HepG2 (cell line): ENCODE data around the gene SLAMF6. TPM values are rescaled to one million over a fixed set of nuclear protein-coding genes. Genes with fewer than 3 reads are reported as not detected.

Experiments
- ATAC-seq: fragments of 200-7000 bp; cut with Tn5 transposase; 3 replicates; pipeline ENCODE4 v1.9.1; 2020; ENCODE audit warnings: mild to moderate bottlenecking, moderate library complexity
- BruUV-seq: library from RNA; stranded (reverse); fragments of 400-500 nt; replicated peaks from 2 replicates; lab custom pipeline; 2021; lab: Mats Ljungman, UMichigan
- CTCF ChIA-PET: fragments of 300-600 bp; formaldehyde crosslinking; extraction: SDS; loops from one replicate; lab custom pipeline; 2021; ENCODE audit warnings: low total read pairs, inconsistent platforms, low intra/inter-chr PET ratio; lab: Yijun Ruan, JAX
- POLR2A ChIA-PET: fragments of 350-600 bp; sonication (Branson Sonifier 250); formaldehyde crosslinking; loops from one replicate; lab custom pipeline; 2020; ENCODE audit warnings: antibody characterized with exemption, inconsistent platforms; lab: Yijun Ruan, JAX
- DNase-seq: peaks from one replicate; pipeline ENCODE4 v3.0.0-alpha.2; 2015; ENCODE audit warnings: low spot score
- FAIRE-seq: peaks from 3 replicates; lab custom pipeline; 2011; peaks lifted over from hg19 to GRCh38; lab: Jason Lieb, UNC
- H2AFZ ChIP-seq: one replicate; pipeline ENCODE4 v1.6.1; 2011; ENCODE audit warnings: low read length, inconsistent platforms
- H3K27ac ChIP-seq: fragments of 300-600 bp; 3 replicates; pipeline ENCODE4 v1.8.0; 2011; ENCODE audit warnings: mixed run types, mild to moderate bottlenecking, mixed read lengths, low read length, inconsistent platforms; ENCODE audit not compliant: insufficient read depth; ENCODE audit errors: extremely low read length
- H3K27me3 ChIP-seq, 2 experiments: fragments of 200-600 bp in 1 of 2; 2 replicates in 1 of 2; 3 replicates in 1 of 2; pipeline versions ENCODE4 v1.6.0 to v1.8.0; 2011; ENCODE audit warnings: low read length in 2 of 2, mild to moderate bottlenecking in 2 of 2, moderate library complexity in 2 of 2, inconsistent platforms in 1 of 2; ENCODE audit not compliant: insufficient read depth in 2 of 2, control insufficient read depth in 1 of 2
- H3K36me3 ChIP-seq, 2 experiments: fragments of 200-600 bp in 1 of 2; replicated peaks in 1 of 2; 2 replicates in 1 of 2; 3 replicates in 1 of 2; pipeline versions ENCODE4 v1.5.1 to v1.8.0; 2011; ENCODE audit warnings: low read length in 2 of 2, inconsistent platforms in 1 of 2; ENCODE audit not compliant: insufficient read depth in 2 of 2, control insufficient read depth in 1 of 2
- H3K4me1 ChIP-seq: 2 replicates; pipeline ENCODE4 v1.5.1; 2012; ENCODE audit warnings: low read length, inconsistent platforms; ENCODE audit not compliant: insufficient read depth
- H3K4me2 ChIP-seq: 2 replicates; pipeline ENCODE4 v1.6.0; 2011; ENCODE audit warnings: low read depth, low read length, inconsistent platforms
- H3K4me3 ChIP-seq, 3 experiments: fragments of 200-600 bp in 1 of 3; sonication (generic), shearing (Covaris generic) in 1 of 3; replicated peaks in 1 of 3; 2 replicates each; pipeline ENCODE4 v1.5.1; 2011 to 2016; ENCODE audit warnings: low read length in 3 of 3, inconsistent platforms in 2 of 3, low read depth in 2 of 3, mild to moderate bottlenecking in 2 of 3, control low read depth in 1 of 3, mixed read lengths in 1 of 3; ENCODE audit not compliant: insufficient read depth in 1 of 3
- H3K79me2 ChIP-seq: one replicate; pipeline ENCODE4 v1.6.1; 2011; ENCODE audit warnings: low read length, inconsistent platforms; ENCODE audit not compliant: insufficient read depth
- H3K9ac ChIP-seq: 2 replicates; pipeline ENCODE4 v1.6.0; 2011; ENCODE audit warnings: mild to moderate bottlenecking, low read depth, low read length, inconsistent platforms; ENCODE audit not compliant: insufficient read depth
- H3K9me3 ChIP-seq: 2 replicates; pipeline ENCODE4 v1.5.1; 2012; ENCODE audit warnings: mild to moderate bottlenecking, low read length
- H4K20me1 ChIP-seq: 2 replicates; pipeline ENCODE4 v1.6.0; 2011; ENCODE audit warnings: inconsistent platforms, mild to moderate bottlenecking, low read length, moderate library complexity; ENCODE audit not compliant: insufficient read depth
- ATF5 ChIP-seq: sonication (generic); formaldehyde crosslinking; IDR thresholded peaks from 2 replicates; pipeline ENCODE4 v1.4.0; 2020; ENCODE audit warnings: mild to moderate bottlenecking, low read depth, missing genetic modification reagents
- HNRNPL ChIP-seq: fragments of 200-400 bp; formaldehyde crosslinking; IDR thresholded peaks from 2 replicates; pipeline ENCODE4 v1.6.1; 2017; ENCODE audit warnings: mild to moderate bottlenecking, low read depth, low read length
- KMT2A ChIP-seq: sonication (generic); formaldehyde crosslinking; IDR thresholded peaks from 2 replicates; pipeline ENCODE4 v1.4.0; 2020; ENCODE audit warnings: missing genetic modification reagents
- MAFF ChIP-seq: IDR thresholded peaks from 2 replicates; pipeline ENCODE4 v1.6.1; 2011; ENCODE audit warnings: low read depth, low read length, improper control_type of control experiment
- ZBTB8A ChIP-seq: sonication (generic); formaldehyde crosslinking; IDR thresholded peaks from 2 replicates; pipeline ENCODE4 v1.4.0; 2020; ENCODE audit warnings: mild to moderate bottlenecking, low read depth, missing genetic modification reagents, borderline replicate concordance
- ZNF101 ChIP-seq: sonication (generic); formaldehyde crosslinking; IDR thresholded peaks from 2 replicates; pipeline ENCODE4 v1.4.0; 2020; ENCODE audit warnings: mild to moderate bottlenecking, low read depth, missing genetic modification reagents, borderline replicate concordance
- ZNF326 ChIP-seq: sonication (generic); formaldehyde crosslinking; IDR thresholded peaks from 2 replicates; pipeline ENCODE4 v1.4.0; 2020; ENCODE audit warnings: missing genetic modification reagents, borderline replicate concordance
- ZNF615 ChIP-seq: sonication (generic); formaldehyde crosslinking; IDR thresholded peaks from 2 replicates; pipeline ENCODE4 v1.5.0; 2020; ENCODE audit warnings: mild to moderate bottlenecking, missing genetic modification reagents, borderline replicate concordance
- WGBS: methylation state at CpG from one replicate; pipeline ENCODE4 v1.1.6; 2017; ENCODE audit warnings: low lambda C conversion rate; 5-methylcytosine and 5-hydroxymethylcytosine counted together
- in situ Hi-C: cut with HindIII; loops from 2 replicates; pipeline ENCODE4 v1.10.0; 2017; ENCODE audit warnings: low pct_unique_long_range_greater_than_20kb; ENCODE audit not compliant: extremely low pct_ligation_motif_present
- intact Hi-C: fragments of 100-400 bp; cut with micrococcal nuclease; formaldehyde crosslinking; loops from one replicate; pipeline ENCODE4 v1.10.0; 2022; ENCODE audit not compliant: unreplicated experiment
- polyA plus RNA-seq, 8 experiments: library from polyadenylated mRNA; depleted of rRNA in 3 of 8; stranded (reverse) in 7 of 8; unstranded in 1 of 8; fragments of >200 nt; fragmentation: Illumina TruSeq in 4 of 8; extraction: Trizol in 4 of 8; gene quantifications; 2 replicates each; pipeline versions ENCODE4 v1.2.1 to v1.2.3, GENCODE V29; 2011 to 2016; ENCODE audit warnings: low read depth in 4 of 8, missing spikeins in 1 of 8, mixed read lengths in 1 of 8; ENCODE audit not compliant: insufficient read depth in 1 of 8
- total RNA-seq, 5 experiments: library from RNA; depleted of rRNA; stranded (reverse); fragments of >200 nt; fragmentation: Illumina TruSeq; extraction: Trizol; gene quantifications; 2 replicates each; pipeline ENCODE4 v1.2.3, GENCODE V29; 2016; ENCODE audit warnings: low read depth in 1 of 5
- TF ChIP-seq, protein P1 (sequence below): sonication (generic); formaldehyde crosslinking; IDR thresholded peaks from 2 replicates; pipeline ENCODE4 v1.5.1; 2020; ENCODE audit warnings: mild to moderate bottlenecking, missing genetic modification reagents, moderate library complexity
- TF ChIP-seq, protein P2 (sequence below): sonication (generic); formaldehyde crosslinking; IDR thresholded peaks from 2 replicates; pipeline ENCODE4 v1.5.1; 2020; ENCODE audit warnings: missing genetic modification reagents, mild to moderate bottlenecking, borderline replicate concordance

SLAMF6 gene
- total and polyA plus RNA-seq, 2 of the 13 experiments (the other 11 are each of a cell fraction or from before 2014, with no cell fraction given) = not detected

DNA sequence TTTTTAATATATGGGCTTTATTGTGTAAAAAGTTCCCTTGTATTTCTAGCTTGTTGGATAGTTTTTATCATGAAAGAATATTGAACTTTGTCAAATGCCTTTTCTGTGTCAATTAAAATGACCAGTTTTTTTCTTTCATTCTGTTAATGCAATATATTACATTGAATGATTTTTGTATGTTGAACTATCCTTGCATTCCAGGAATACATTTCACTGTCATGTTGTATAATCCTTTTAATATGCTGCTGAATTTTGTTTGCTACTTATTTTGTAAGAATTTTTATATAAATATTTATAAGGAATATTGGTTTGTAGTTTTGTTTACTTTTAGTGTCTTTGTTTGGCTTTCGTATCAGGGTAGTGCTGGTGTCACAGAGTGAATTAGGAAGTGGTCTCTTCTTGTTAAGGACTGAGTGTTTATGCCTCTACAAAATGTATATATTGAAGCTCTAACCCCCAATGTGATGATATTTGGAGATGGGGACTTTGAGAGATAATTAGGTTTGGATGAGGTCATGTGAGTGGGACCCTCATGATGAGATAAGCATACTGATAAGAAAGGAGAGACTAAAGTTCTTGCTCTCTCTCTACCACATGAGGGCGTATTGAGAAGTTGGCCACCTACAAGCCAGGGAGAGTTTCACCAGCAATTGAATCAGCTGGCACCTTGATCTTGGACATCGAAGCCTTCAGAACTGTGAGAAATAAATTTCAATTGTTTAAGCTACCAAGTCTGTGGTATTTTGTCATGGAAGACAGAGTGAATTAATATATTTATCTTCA is 12.0 kb upstream of the SLAMF6 start:
- Histone ChIP-seq H3K36me3 (no peaks in the 10 kb centered on the region), H3K4me3 (no peak overlapping the region), H3K9ac (no peak overlapping the region), H3K27me3 (no peaks in the 10 kb centered on the region; a peak in 1 of 5 replicates), H3K27ac (no peak overlapping the region), H2AFZ (no peak overlapping the region), H3K4me2 (no peak overlapping the region), H3K79me2 (no peaks in the 10 kb centered on the region), H3K9me3 (peaks cover 15% of the 10 kb centered on the region), H3K4me1 (peaks cover 18% of the 10 kb centered on the region), H4K20me1 (no peaks in the 10 kb centered on the region)
- DNase-seq (no peak), ATAC-seq (no peak), FAIRE-seq (no peak)
- WGBS = 59% methylated on average over 3 of the region's 3 CpGs
- POLR2A ChIA-PET = no interaction called here
- in situ Hi-C loops (no loop called here), intact Hi-C loops (no loop called here)
- no TSS peak for BruUV-seq
- CTCF ChIA-PET = no interaction called here
- no peak for TF ChIP-seq ZNF326
- TF ChIP-seq KMT2A (CRISPR knock-in tag) = no peak
- no peak for TF ChIP-seq HNRNPL
- TF ChIP-seq, protein P1, sequence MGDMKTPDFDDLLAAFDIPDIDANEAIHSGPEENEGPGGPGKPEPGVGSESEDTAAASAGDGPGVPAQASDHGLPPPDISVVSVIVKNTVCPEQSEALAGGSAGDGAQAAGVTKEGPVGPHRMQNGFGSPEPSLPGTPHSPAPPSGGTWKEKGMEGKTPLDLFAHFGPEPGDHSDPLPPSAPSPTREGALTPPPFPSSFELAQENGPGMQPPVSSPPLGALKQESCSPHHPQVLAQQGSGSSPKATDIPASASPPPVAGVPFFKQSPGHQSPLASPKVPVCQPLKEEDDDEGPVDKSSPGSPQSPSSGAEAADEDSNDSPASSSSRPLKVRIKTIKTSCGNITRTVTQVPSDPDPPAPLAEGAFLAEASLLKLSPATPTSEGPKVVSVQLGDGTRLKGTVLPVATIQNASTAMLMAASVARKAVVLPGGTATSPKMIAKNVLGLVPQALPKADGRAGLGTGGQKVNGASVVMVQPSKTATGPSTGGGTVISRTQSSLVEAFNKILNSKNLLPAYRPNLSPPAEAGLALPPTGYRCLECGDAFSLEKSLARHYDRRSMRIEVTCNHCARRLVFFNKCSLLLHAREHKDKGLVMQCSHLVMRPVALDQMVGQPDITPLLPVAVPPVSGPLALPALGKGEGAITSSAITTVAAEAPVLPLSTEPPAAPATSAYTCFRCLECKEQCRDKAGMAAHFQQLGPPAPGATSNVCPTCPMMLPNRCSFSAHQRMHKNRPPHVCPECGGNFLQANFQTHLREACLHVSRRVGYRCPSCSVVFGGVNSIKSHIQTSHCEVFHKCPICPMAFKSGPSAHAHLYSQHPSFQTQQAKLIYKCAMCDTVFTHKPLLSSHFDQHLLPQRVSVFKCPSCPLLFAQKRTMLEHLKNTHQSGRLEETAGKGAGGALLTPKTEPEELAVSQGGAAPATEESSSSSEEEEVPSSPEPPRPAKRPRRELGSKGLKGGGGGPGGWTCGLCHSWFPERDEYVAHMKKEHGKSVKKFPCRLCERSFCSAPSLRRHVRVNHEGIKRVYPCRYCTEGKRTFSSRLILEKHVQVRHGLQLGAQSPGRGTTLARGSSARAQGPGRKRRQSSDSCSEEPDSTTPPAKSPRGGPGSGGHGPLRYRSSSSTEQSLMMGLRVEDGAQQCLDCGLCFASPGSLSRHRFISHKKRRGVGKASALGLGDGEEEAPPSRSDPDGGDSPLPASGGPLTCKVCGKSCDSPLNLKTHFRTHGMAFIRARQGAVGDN = no peak
- no peak for TF ChIP-seq ZNF615
- TF ChIP-seq ZBTB8A (CRISPR knock-in tag) = no peak
- no peak for TF ChIP-seq ZNF101
- TF ChIP-seq ATF5 (CRISPR knock-in tag) = no peak
- TF ChIP-seq, protein P2, sequence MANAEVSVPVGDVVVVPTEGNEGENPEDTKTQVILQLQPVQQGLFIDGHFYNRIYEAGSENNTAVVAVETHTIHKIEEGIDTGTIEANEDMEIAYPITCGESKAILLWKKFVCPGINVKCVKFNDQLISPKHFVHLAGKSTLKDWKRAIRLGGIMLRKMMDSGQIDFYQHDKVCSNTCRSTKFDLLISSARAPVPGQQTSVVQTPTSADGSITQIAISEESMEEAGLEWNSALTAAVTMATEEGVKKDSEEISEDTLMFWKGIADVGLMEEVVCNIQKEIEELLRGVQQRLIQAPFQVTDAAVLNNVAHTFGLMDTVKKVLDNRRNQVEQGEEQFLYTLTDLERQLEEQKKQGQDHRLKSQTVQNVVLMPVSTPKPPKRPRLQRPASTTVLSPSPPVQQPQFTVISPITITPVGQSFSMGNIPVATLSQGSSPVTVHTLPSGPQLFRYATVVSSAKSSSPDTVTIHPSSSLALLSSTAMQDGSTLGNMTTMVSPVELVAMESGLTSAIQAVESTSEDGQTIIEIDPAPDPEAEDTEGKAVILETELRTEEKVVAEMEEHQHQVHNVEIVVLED = no peak
- TF ChIP-seq MAFF = no peak
